Measurements from ENCODE around the gene SMIM22.
"Not testable (repeated sequence)": the region's sequence is repeated elsewhere in the genome, so short reads cannot be mapped to it uniquely, and the experiment has no call there.

The SMIM22 gene

GRCh38 chr16:4783951-4784336, 11.2 kb upstream of the SMIM22 start:
- Mint-ChIP-seq H3K27ac (no peak overlapping the region), H3K4me1 (ENCODE audit: low read depth) (no peaks in the 10 kb centered on the region), H3K27me3 (no peaks in the 10 kb centered on the region), H3K36me3 (ENCODE audit: low read depth) (no peaks in the 10 kb centered on the region), H3K4me3 (no peak overlapping the region), H3K9me3 (no peaks in the 10 kb centered on the region)

- not testable (repeated sequence) for H3K4me3 Mint-ChIP-seq; H3K36me3 Mint-ChIP-seq (ENCODE audit: low read depth); H3K9me3 Mint-ChIP-seq; H3K27ac Mint-ChIP-seq; H3K4me1 Mint-ChIP-seq (ENCODE audit: low read depth); H3K27me3 Mint-ChIP-seq
These were observed 10.7 kb upstream of the SMIM22 start for GRCh38 chr16:4784444-4784987.

GRCh38 chr16:4785758-4786433, 9.3 kb upstream of the SMIM22 start:
- H3K27me3 Mint-ChIP-seq, result no peaks in the 10 kb centered on the region
- H3K36me3 Mint-ChIP-seq (ENCODE audit: low read depth), result no peaks in the 10 kb centered on the region
- H3K4me1 Mint-ChIP-seq (ENCODE audit: low read depth), result no peaks in the 10 kb centered on the region
- no peaks in the 10 kb centered on the region for H3K9me3 Mint-ChIP-seq
- no peak overlapping the region for H3K27ac Mint-ChIP-seq
- H3K4me3 Mint-ChIP-seq, result no peak overlapping the region

- Mint-ChIP-seq H3K9me3 (no peaks in the 10 kb centered on the region), H3K27me3 (no peaks in the 10 kb centered on the region), H3K27ac (no peak overlapping the region), H3K4me3 (no peak overlapping the region), H3K36me3 (ENCODE audit: low read depth) (no peaks in the 10 kb centered on the region), H3K4me1 (ENCODE audit: low read depth) (no peaks in the 10 kb centered on the region)
These were observed 8.1 kb upstream of the SMIM22 start for GRCh38 chr16:4787068-4787467.

GRCh38 chr16:4787627-4788482, 7.3 kb upstream of the SMIM22 start, which contains the start of gene SEPTIN12:
Gene SEPTIN12, minus strand, starts transcription at chr16:4788345. Its CDS starts 700 bp downstream, at chr16:4787645.
- no peaks in the 10 kb centered on the region for H3K36me3 Mint-ChIP-seq (ENCODE audit: low read depth)
- H3K4me3 Mint-ChIP-seq, result no peak within 1 kb of the TSS
- no peaks in the 10 kb centered on the region for H3K4me1 Mint-ChIP-seq (ENCODE audit: low read depth)
- no peak within 1 kb of the TSS for H3K27ac Mint-ChIP-seq
- no peaks in the 10 kb centered on the region for H3K9me3 Mint-ChIP-seq
- H3K27me3 Mint-ChIP-seq, result no peaks in the 10 kb centered on the region

- Mint-ChIP-seq H3K27me3 (no peaks in the 10 kb centered on the region), H3K36me3 (ENCODE audit: low read depth) (no peaks in the 10 kb centered on the region), H3K9me3 (no peaks in the 10 kb centered on the region), H3K4me1 (ENCODE audit: low read depth) (no peaks in the 10 kb centered on the region), H3K27ac (no peak overlapping the region), H3K4me3 (no peak overlapping the region)
These were observed 6.7 kb upstream of the SMIM22 start for GRCh38 chr16:4788489-4788889.

GRCh38 chr16:4788910-4789309, 6.3 kb upstream of the SMIM22 start:
- no peaks in the 10 kb centered on the region for H3K36me3 Mint-ChIP-seq (ENCODE audit: low read depth)
- no peak overlapping the region for H3K4me3 Mint-ChIP-seq

GRCh38 chr16:4790261-4790660, 4.9 kb upstream of the SMIM22 start:
- Mint-ChIP-seq H3K36me3 (ENCODE audit: low read depth) (no peaks in the 10 kb centered on the region), H3K27me3 (no peaks in the 10 kb centered on the region), H3K9me3 (no peaks in the 10 kb centered on the region), H3K4me3 (no peak overlapping the region), H3K4me1 (ENCODE audit: low read depth) (no peaks in the 10 kb centered on the region), H3K27ac (no peak overlapping the region)

More at GRCh38 chr16:4788910-4789309, 6.3 kb upstream of the SMIM22 start:
- no peaks in the 10 kb centered on the region for H3K9me3 Mint-ChIP-seq
- H3K27ac Mint-ChIP-seq, result no peak overlapping the region
- H3K27me3 Mint-ChIP-seq, result no peaks in the 10 kb centered on the region
- no peaks in the 10 kb centered on the region for H3K4me1 Mint-ChIP-seq (ENCODE audit: low read depth)

- no peaks in the 10 kb centered on the region for H3K4me1 Mint-ChIP-seq (ENCODE audit: low read depth)
These were observed 4.3 kb upstream of the SMIM22 start for GRCh38 chr16:4790871-4791270.

GRCh38 chr16:4792951-4793513, 2.1 kb upstream of the SMIM22 start:
- no peak overlapping the region for H3K27ac Mint-ChIP-seq
- no peaks in the 10 kb centered on the region for H3K36me3 Mint-ChIP-seq (ENCODE audit: low read depth)
- H3K9me3 Mint-ChIP-seq, result no peaks in the 10 kb centered on the region
- H3K4me3 Mint-ChIP-seq, result no peak overlapping the region
- H3K27me3 Mint-ChIP-seq, result no peaks in the 10 kb centered on the region
- no peaks in the 10 kb centered on the region for H3K4me1 Mint-ChIP-seq (ENCODE audit: low read depth)

More at GRCh38 chr16:4790871-4791270, 4.3 kb upstream of the SMIM22 start:
- Mint-ChIP-seq H3K27me3 (no peaks in the 10 kb centered on the region), H3K36me3 (ENCODE audit: low read depth) (no peaks in the 10 kb centered on the region), H3K9me3 (no peaks in the 10 kb centered on the region), H3K4me3 (no peak overlapping the region), H3K27ac (no peak overlapping the region)

- no peaks in the 10 kb centered on the region for H3K9me3 Mint-ChIP-seq
- no peaks in the 10 kb centered on the region for H3K36me3 Mint-ChIP-seq (ENCODE audit: low read depth)
- no peak overlapping the region for H3K4me3 Mint-ChIP-seq
- H3K27ac Mint-ChIP-seq, result no peak overlapping the region
- no peaks in the 10 kb centered on the region for H3K27me3 Mint-ChIP-seq
- H3K4me1 Mint-ChIP-seq (ENCODE audit: low read depth), result peaks cover 5% of the 10 kb centered on the region
These were observed 831 bp downstream of the SMIM22 start for GRCh38 chr16:4795828-4796572.

GRCh38 chr16:4796982-4797804, 2.0 kb downstream of the SMIM22 start:
- H3K4me1 Mint-ChIP-seq (ENCODE audit: low read depth), result peaks cover 5% of the 10 kb centered on the region
- H3K27ac Mint-ChIP-seq, result no peak overlapping the region
- H3K36me3 Mint-ChIP-seq (ENCODE audit: low read depth), result no peaks in the 10 kb centered on the region
- no peak overlapping the region for H3K4me3 Mint-ChIP-seq
- H3K27me3 Mint-ChIP-seq, result no peaks in the 10 kb centered on the region
- no peaks in the 10 kb centered on the region for H3K9me3 Mint-ChIP-seq

- Mint-ChIP-seq H3K9me3 (no peaks in the 10 kb centered on the region), H3K36me3 (ENCODE audit: low read depth) (no peaks in the 10 kb centered on the region), H3K4me1 (ENCODE audit: low read depth) (peaks cover 5% of the 10 kb centered on the region), H3K4me3 (no peak overlapping the region), H3K27me3 (no peaks in the 10 kb centered on the region), H3K27ac (no peak overlapping the region)
These were observed 2.7 kb downstream of the SMIM22 start for GRCh38 chr16:4797805-4798252.

GRCh38 chr16:4798456-4798855, 3.3 kb downstream of the SMIM22 start:
- Mint-ChIP-seq H3K27me3 (no peaks in the 10 kb centered on the region), H3K36me3 (ENCODE audit: low read depth) (no peaks in the 10 kb centered on the region), H3K4me1 (ENCODE audit: low read depth) (peaks cover 9% of the 10 kb centered on the region), H3K4me3 (no peak overlapping the region), H3K27ac (no peak overlapping the region), H3K9me3 (no peaks in the 10 kb centered on the region)
